Measurements from ENCODE around the gene SLC25A21. TPM values are rescaled to one million over a fixed set of nuclear protein-coding genes. Genes with fewer than 3 reads are reported as not detected.

Gene SLC25A21
- total RNA-seq, 4 donors from 2014 or later: 0.82 to 11.1 TPM; not detected in 2

Small RNA genes within 50 kb of the gene (small RNA-seq; reads per million reads assigned to genes)
- 0 reads per million in 4 donors for gene MIR4503
- 0 reads per million in 4 donors for gene RNU6-273P

Other genes starting within 250 kb of the SLC25A21 start
- 10 to 100 TPM in 3 of 4 donors, 1 to 10 TPM in 1; 4.8 to 21.5 (median 11.8) TPM for gene MIPOL1, start 25.3 kb upstream of the SLC25A21 start, total RNA-seq